Endothelial cell of umbilical vein (primary cell): ENCODE results near the gene DNAJB1. TPM values are rescaled to one million over a fixed set of nuclear protein-coding genes. Genes with fewer than 3 reads are reported as not detected.

ENCODE experiments used
- BruUV-seq: library from RNA; stranded (reverse); fragments of 400-500 nt; replicated peaks from 2 replicates; lab custom pipeline; 2021; lab: Mats Ljungman, UMichigan
- CTCF ChIA-PET: fragments of 300-600, 350-600 bp; sonication (Branson Sonifier 250); formaldehyde crosslinking; loops from one replicate; lab custom pipeline; 2021; ENCODE audit warnings: antibody characterized with exemption, inconsistent platforms; lab: Charles Lee
- POLR2A ChIA-PET: fragments of 300-600, 350-600 bp; sonication (Branson Sonifier 250); formaldehyde crosslinking; loops from one replicate; lab custom pipeline; 2021; ENCODE audit warnings: antibody characterized with exemption, inconsistent platforms; lab: Charles Lee
- DNase-seq: peaks from one replicate; pipeline ENCODE4 v3.0.0-alpha.2; 2011; ENCODE audit warnings: low read depth, low spot score
- FAIRE-seq: peaks from 2 replicates; lab custom pipeline; 2011; peaks lifted over from hg19 to GRCh38; lab: Jason Lieb, UNC
- H2AFZ ChIP-seq: 2 replicates; pipeline ENCODE4 v1.6.0; 2012; ENCODE audit warnings: low read depth, low read length, control low read depth, inconsistent platforms
- H3K27ac ChIP-seq: 2 replicates; pipeline ENCODE4 v1.5.1; 2011; ENCODE audit warnings: low read depth, mild to moderate bottlenecking, control low read depth, low read length, moderate library complexity; ENCODE audit not compliant: insufficient read depth
- H3K27me3 ChIP-seq, 2 experiments: 2 replicates each; pipeline versions ENCODE4 v1.6.0 to v1.6.1; 2011; ENCODE audit warnings: low read length in 2 of 2, mixed read lengths in 1 of 2; ENCODE audit not compliant: control insufficient read depth in 2 of 2, insufficient read depth in 2 of 2
- H3K36me3 ChIP-seq, 2 experiments: 2 replicates in 1 of 2; 3 replicates in 1 of 2; pipeline ENCODE4 v1.5.1; 2011; ENCODE audit warnings: low read length in 2 of 2, mild to moderate bottlenecking in 1 of 2, moderate library complexity in 1 of 2; ENCODE audit not compliant: control insufficient read depth in 2 of 2, insufficient read depth in 2 of 2; ENCODE audit errors: extremely low read depth in 1 of 2
- H3K4me1 ChIP-seq: 3 replicates; pipeline ENCODE4 v1.5.1; 2011; ENCODE audit warnings: mild to moderate bottlenecking, low read length; ENCODE audit not compliant: control insufficient read depth, insufficient read depth; ENCODE audit errors: extremely low read depth
- H3K4me2 ChIP-seq: 2 replicates; pipeline ENCODE4 v1.6.1; 2011; ENCODE audit warnings: low read length, control low read depth, mixed read lengths; ENCODE audit not compliant: insufficient read depth
- H3K4me3 ChIP-seq, 3 experiments: fragments of 200-600 bp in 1 of 3; sonication (generic), shearing (Covaris generic) in 1 of 3; replicated peaks in 1 of 3; 2 replicates each; pipeline ENCODE4 v1.5.1; 2011 to 2016; ENCODE audit warnings: control low read depth in 3 of 3, low read length in 3 of 3, mild to moderate bottlenecking in 2 of 3, inconsistent platforms in 1 of 3, low read depth in 1 of 3, moderate library complexity in 1 of 3; ENCODE audit not compliant: insufficient read depth in 1 of 3
- H3K79me2 ChIP-seq: 2 replicates; pipeline ENCODE4 v1.6.0; 2012; ENCODE audit warnings: low read length, inconsistent platforms; ENCODE audit not compliant: control insufficient read depth, insufficient read depth
- H3K9ac ChIP-seq: replicated peaks from 2 replicates; pipeline ENCODE3; 2011; ENCODE audit warnings: low read length, control low read depth; ENCODE audit not compliant: insufficient read depth; ENCODE audit errors: extremely low read depth
- H3K9me1 ChIP-seq: replicated peaks from 3 replicates; pipeline ENCODE4 v1.6.0; 2011; ENCODE audit warnings: mild to moderate bottlenecking, low read length; ENCODE audit not compliant: control insufficient read depth, insufficient read depth; ENCODE audit errors: extremely low read depth
- H3K9me3 ChIP-seq: replicated peaks from 2 replicates; pipeline ENCODE4 v1.5.1; 2012; ENCODE audit warnings: low read length, inconsistent platforms; ENCODE audit not compliant: control insufficient read depth, insufficient read depth
- H4K20me1 ChIP-seq: replicated peaks from 2 replicates; pipeline ENCODE3; 2011; ENCODE audit warnings: mild to moderate bottlenecking, low read length; ENCODE audit not compliant: control insufficient read depth, insufficient read depth; ENCODE audit errors: extremely low read depth
- CTCF ChIP-seq, 2 donors: IDR thresholded peaks; 1 replicate in 1 of 2; 2 replicates in 1 of 2; pipeline ENCODE4 v1.5.1; 2011; ENCODE audit warnings: low read length in 2 of 2, mild to moderate bottlenecking in 2 of 2, moderate library complexity in 2 of 2, control low read depth in 1 of 2, inconsistent platforms in 1 of 2, low read depth in 1 of 2; ENCODE audit not compliant: insufficient read depth in 1 of 2; ENCODE audit errors: extremely low read depth in 1 of 2
- FOS ChIP-seq: IDR thresholded peaks from 2 replicates; pipeline ENCODE4 v1.6.1; 2011; ENCODE audit warnings: mild to moderate bottlenecking, low read length, moderate library complexity, borderline replicate concordance; ENCODE audit not compliant: insufficient read depth
- dilution Hi-C: fragments of 300-500 bp; cut with MboI; formaldehyde crosslinking; loops from one replicate; pipeline ENCODE4 v1.15.0; 2019; ENCODE audit warnings: low sequenced_read_pairs; ENCODE audit not compliant: extremely low pct_ligation_motif_present
- intact Hi-C: fragments of 100-400 bp; cut with micrococcal nuclease; formaldehyde crosslinking; loops from one replicate; pipeline ENCODE4 v1.10.0; 2022
- polyA plus RNA-seq, 4 experiments: library from polyadenylated mRNA; depleted of rRNA in 3 of 4; stranded (reverse) in 3 of 4; unstranded in 1 of 4; fragments of >200 nt; gene quantifications; 2 replicates each; pipeline versions ENCODE4 v1.2.1 to v1.2.3, GENCODE V29; 2011 to 2012; ENCODE audit warnings: missing spikeins in 1 of 4
- total RNA-seq: library from RNA; stranded (reverse); gene quantifications from 2 replicates; pipeline ENCODE4 v1.2.3, GENCODE V29; 2021

The DNAJB1 gene
- total and polyA plus RNA-seq, 2 donors (not counting 3 experiments of a cell fraction or from before 2014, with no cell fraction given): 58.6 to 59.8 TPM

GRCh38 chr19:14510311-14511228 lies 7.6 kb downstream of the DNAJB1 start:
- Histone ChIP-seq H2AFZ (no peak overlapping the region), H4K20me1 (no peaks in the 10 kb centered on the region), H3K36me3 (peaks cover 6 to 7% of the 10 kb centered on the region in 2 experiments), H3K79me2 (peaks cover 9% of the 10 kb centered on the region), H3K4me2 (no peak overlapping the region), H3K4me1 (peaks cover 16% of the 10 kb centered on the region), H3K27ac (no peak overlapping the region), H3K27me3 (no peaks in the 10 kb centered on the region), H3K9ac (no peak overlapping the region), H3K9me3 (no peaks in the 10 kb centered on the region), H3K9me1 (no peaks in the 10 kb centered on the region), H3K4me3 (no peak overlapping the region)
- dilution Hi-C loops (no loop called here), intact Hi-C loops (no loop called here)
- ChIA-PET CTCF (interaction anchor here (0.6 to 1.1 kb wide), 3 partner anchors 13 to 87 kb away, joined by 3 to 4 read pairs (median 3); no protein-coding TSS in a partner anchor), POLR2A (interaction anchor here (4.1 kb wide), 1 partner anchor 7 kb away, joined by 27 read pairs; the partner anchor contains the start of gene DNAJB1)
- BruUV-seq: no TSS peak
- TF ChIP-seq FOS (peak; percentile 57), CTCF (IDR thresholded peaks at IDR 0.05; ENCODE audit: extremely low read depth in 1 of 2, insufficient read depth in 1 of 2, low read depth in 1 of 2, low read length in 2 of 2) (no peak)
- FAIRE-seq (peak; percentile 15), DNase-seq (no peak)
